Measurements from ENCODE around the gene MRPL58.

The MRPL58 gene

GRCh38 chr17:75030161-75030560 is 17.7 kb downstream of the MRPL58 start:
- no peaks in the 10 kb centered on the region for H3K27me3 ChIP-seq (ENCODE audit: insufficient read depth, low read length, poor library complexity, severe bottlenecking)
- H3K9me3 ChIP-seq (ENCODE audit: insufficient read depth, low read depth, low read length): no peaks in the 10 kb centered on the region; the same call in 1 of the 2 replicates
- H3F3A ChIP-seq (ENCODE audit: low read depth): peaks cover 4% of the 10 kb centered on the region; the same call in 1 of the 2 replicates
- no peak overlapping the region for H3K9ac ChIP-seq (ENCODE audit: low read depth, low read length, poor library complexity, severe bottlenecking)
- no peak overlapping the region for H3K4me2 ChIP-seq (ENCODE audit: low read depth, low read length, poor library complexity, severe bottlenecking)
- no peak overlapping the region for H2AFZ ChIP-seq (ENCODE audit: low read length)
- H4K20me1 ChIP-seq (ENCODE audit: insufficient read depth, low read length, poor library complexity, severe bottlenecking): no peaks in the 10 kb centered on the region
- no peaks in the 10 kb centered on the region for H3K79me2 ChIP-seq (ENCODE audit: insufficient read depth, low read length)
- no peaks in the 10 kb centered on the region for H3K9me2 ChIP-seq (replicated peaks; ENCODE audit: low read depth, low read length)
- peaks cover 23% of the 10 kb centered on the region for H3K4me1 ChIP-seq (ENCODE audit: insufficient read depth, low read length, poor library complexity, severe bottlenecking)
- no peak for TF ChIP-seq CTCF (conservative IDR thresholded peaks at IDR 0.05; ENCODE audit: low read length)
- TF ChIP-seq EZH2phosphoT487 (IDR thresholded peaks at IDR 0.05; ENCODE audit: borderline replicate concordance): no peak
- H3K36me3 ChIP-seq (ENCODE audit: insufficient read depth, low read length): no peaks in the 10 kb centered on the region
- H3K4me3 ChIP-seq (ENCODE audit: low read length, poor library complexity, severe bottlenecking): no peak overlapping the region

DNA sequence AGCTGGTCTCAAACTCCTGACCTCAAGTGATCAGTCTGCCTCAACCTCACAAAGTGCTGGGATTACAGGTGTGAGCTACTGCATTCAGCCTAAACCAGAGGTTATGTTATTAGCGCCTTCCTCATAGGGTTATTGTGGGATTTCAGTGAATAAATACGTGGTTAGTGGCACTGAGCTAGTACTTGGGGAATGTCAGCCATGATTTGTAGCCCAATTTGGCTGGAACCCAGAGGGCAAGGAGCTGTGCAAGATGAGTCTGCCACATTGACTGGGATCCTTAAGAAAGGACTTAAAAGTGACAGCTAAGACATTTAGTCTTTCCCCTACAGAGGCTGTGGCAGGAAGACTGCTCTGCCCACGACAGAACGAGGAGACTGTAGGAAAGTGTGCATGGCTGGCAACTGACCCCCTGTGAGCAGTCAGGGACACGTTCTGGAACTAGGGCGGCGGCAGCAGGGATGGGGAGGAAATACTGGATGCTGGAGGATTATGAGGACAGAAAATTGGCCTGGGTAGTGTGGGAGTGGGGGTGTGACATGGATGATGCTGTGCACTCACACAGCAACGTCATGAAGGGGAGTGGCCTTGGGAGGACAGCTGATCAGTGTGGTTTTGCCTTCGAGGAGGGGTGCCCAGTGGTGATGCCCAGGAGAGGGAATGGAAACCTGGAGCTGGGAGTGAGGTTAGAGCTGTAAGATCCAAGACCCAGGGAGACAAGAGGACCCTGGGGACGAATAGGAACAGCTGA is 19.7 kb downstream of the MRPL58 start:
- H3F3A ChIP-seq (ENCODE audit: low read depth): peaks cover 4% of the 10 kb centered on the region; the same call in 1 of the 2 replicates
- H3K27me3 ChIP-seq (ENCODE audit: insufficient read depth, low read length, poor library complexity, severe bottlenecking): no peaks in the 10 kb centered on the region
- no peaks in the 10 kb centered on the region for H3K79me2 ChIP-seq (ENCODE audit: insufficient read depth, low read length)
- H3K9me3 ChIP-seq (ENCODE audit: insufficient read depth, low read depth, low read length): no peaks in the 10 kb centered on the region; the same call in 1 of the 2 replicates
- peak overlapping the region; percentile 94 for H3K9ac ChIP-seq (ENCODE audit: low read depth, low read length, poor library complexity, severe bottlenecking)
- no peaks in the 10 kb centered on the region for H3K9me2 ChIP-seq (replicated peaks; ENCODE audit: low read depth, low read length)
- H4K20me1 ChIP-seq (ENCODE audit: insufficient read depth, low read length, poor library complexity, severe bottlenecking): no peaks in the 10 kb centered on the region
- TF ChIP-seq CTCF (conservative IDR thresholded peaks at IDR 0.05; ENCODE audit: low read length) (no peak), EZH2phosphoT487 (IDR thresholded peaks at IDR 0.05; ENCODE audit: borderline replicate concordance) (no peak)
- peaks cover 16% of the 10 kb centered on the region for H3K4me1 ChIP-seq (ENCODE audit: insufficient read depth, low read length, poor library complexity, severe bottlenecking)
- peak overlapping the region; percentile 88 for H3K4me3 ChIP-seq (ENCODE audit: low read length, poor library complexity, severe bottlenecking)
- H2AFZ ChIP-seq (ENCODE audit: low read length): peak overlapping the region; percentile 92
- peak overlapping the region; percentile 92 for H3K4me2 ChIP-seq (ENCODE audit: low read depth, low read length, poor library complexity, severe bottlenecking)
- H3K36me3 ChIP-seq (ENCODE audit: insufficient read depth, low read length): no peaks in the 10 kb centered on the region

DNA sequence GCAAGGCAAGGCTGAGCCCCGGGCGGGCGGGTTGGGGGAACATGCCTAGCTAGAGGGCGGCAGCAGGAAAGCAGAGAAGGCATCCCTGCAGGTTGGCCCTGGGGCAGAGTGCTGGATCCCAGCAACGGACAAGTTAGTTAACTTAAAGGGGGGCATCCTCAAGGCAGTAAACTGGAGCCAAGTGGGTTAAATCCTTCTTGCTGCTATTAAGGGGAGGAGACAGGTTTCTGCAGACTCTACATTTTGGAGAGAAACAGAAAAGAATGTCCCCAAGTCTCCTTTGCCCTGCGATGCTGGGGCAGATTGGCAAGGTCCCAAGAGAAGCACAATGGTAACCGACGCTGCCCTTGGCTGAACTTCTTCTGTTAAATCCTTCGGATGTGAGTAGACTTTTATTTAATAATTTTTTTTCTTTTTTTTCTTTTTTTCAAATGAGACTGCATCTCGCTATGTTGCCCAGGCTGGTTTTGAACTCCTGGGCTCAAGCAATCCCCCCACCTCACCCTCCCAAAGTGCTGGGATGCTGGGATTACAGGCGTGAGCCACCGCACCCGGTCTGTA is 20.3 kb downstream of the MRPL58 start:
- Histone ChIP-seq H3K9me2 (replicated peaks; ENCODE audit: low read depth, low read length) (no peaks in the 10 kb centered on the region), H3K27me3 (ENCODE audit: insufficient read depth, low read length, poor library complexity, severe bottlenecking) (no peaks in the 10 kb centered on the region), H3F3A (ENCODE audit: low read depth) (peaks cover 4% of the 10 kb centered on the region; the same call in 1 of the 2 replicates), H3K79me2 (ENCODE audit: insufficient read depth, low read length) (no peaks in the 10 kb centered on the region), H3K9me3 (ENCODE audit: insufficient read depth, low read depth, low read length) (no peaks in the 10 kb centered on the region; the same call in 1 of the 2 replicates), H2AFZ (ENCODE audit: low read length) (peak overlapping the region; percentile 92), H3K36me3 (ENCODE audit: insufficient read depth, low read length) (no peaks in the 10 kb centered on the region), H3K4me2 (ENCODE audit: low read depth, low read length, poor library complexity, severe bottlenecking) (peak overlapping the region; percentile 92), H3K4me3 (ENCODE audit: low read length, poor library complexity, severe bottlenecking) (peak overlapping the region; percentile 88), H3K9ac (ENCODE audit: low read depth, low read length, poor library complexity, severe bottlenecking) (peak overlapping the region; percentile 94), H4K20me1 (ENCODE audit: insufficient read depth, low read length, poor library complexity, severe bottlenecking) (no peaks in the 10 kb centered on the region), H3K4me1 (ENCODE audit: insufficient read depth, low read length, poor library complexity, severe bottlenecking) (peaks cover 16% of the 10 kb centered on the region)
- TF ChIP-seq EZH2phosphoT487 (IDR thresholded peaks at IDR 0.05; ENCODE audit: borderline replicate concordance) (no peak), CTCF (conservative IDR thresholded peaks at IDR 0.05; ENCODE audit: low read length) (no peak)
